HEK293T (cell line): ENCODE results near the gene TXLNA.

Experiments
- BHLHE40 ChIP-seq: fragments of 450-650 bp; IDR thresholded peaks from 2 replicates; pipeline ENCODE4 v1.6.1; 2016; ENCODE audit warnings: mild to moderate bottlenecking, moderate library complexity, borderline replicate concordance
- FOXK2 ChIP-seq: fragments of 450-650 bp; IDR thresholded peaks from 2 replicates; pipeline ENCODE4 v1.6.1; 2016; ENCODE audit warnings: mild to moderate bottlenecking
- HDGF ChIP-seq: fragments of 450-650 bp; IDR thresholded peaks from 2 replicates; pipeline ENCODE4 v1.6.1; 2017; ENCODE audit warnings: antibody characterized with exemption, borderline replicate concordance
- L3MBTL2 ChIP-seq: fragments of 450-650 bp; conservative IDR thresholded peaks from 2 replicates; pipeline ENCODE4 v1.6.1; 2016; ENCODE audit warnings: mild to moderate bottlenecking
- LEF1 ChIP-seq: fragments of 450-650 bp; IDR thresholded peaks from 2 replicates; pipeline ENCODE4 v1.6.1; 2017; ENCODE audit warnings: mild to moderate bottlenecking, borderline replicate concordance
- PKNOX1 ChIP-seq: fragments of 450-650 bp; IDR thresholded peaks from 2 replicates; pipeline ENCODE4 v1.6.1; 2016
- SUZ12 ChIP-seq: fragments of 450-650 bp; IDR thresholded peaks from 2 replicates; pipeline ENCODE4 v1.6.1; 2016; ENCODE audit warnings: mild to moderate bottlenecking

- TF ChIP-seq PKNOX1 (no peak), LEF1 (no peak), FOXK2 (no peak), L3MBTL2 (no peak), BHLHE40 (no peak), HDGF (no peak), SUZ12 (no peak)
Observed at GRCh38 chr1:32186077-32186476, 6.6 kb downstream of the TXLNA start.
